HCT116 (cell line): ENCODE data around the gene LRRC14B. TPM values are rescaled to one million over a fixed set of nuclear protein-coding genes. Genes with fewer than 3 reads are reported as not detected.
"Not testable (repeated sequence)": the region's sequence is repeated elsewhere in the genome, so short reads cannot be mapped to it uniquely, and the experiment has no call there.

Experiments used
- ATAC-seq: fragments of 200-7000 bp; cut with Tn5 transposase; 2 replicates; pipeline ENCODE4 v1.9.1; 2020; ENCODE audit warnings: mild to moderate bottlenecking, moderate library complexity
- BruUV-seq: library from RNA; stranded (reverse); fragments of 400-500 nt; replicated peaks from 2 replicates; lab custom pipeline; 2021; lab: Mats Ljungman, UMichigan
- CTCF ChIA-PET: fragments of 300-600 bp; sonication (Branson Sonifier 250); formaldehyde crosslinking; loops from one replicate; lab custom pipeline; 2021; ENCODE audit warnings: antibody characterized with exemption; lab: Charles Lee
- POLR2A ChIA-PET: fragments of 300-600, 350-600 bp; sonication (Branson Sonifier 250); formaldehyde crosslinking; loops from one replicate; lab custom pipeline; 2021; ENCODE audit warnings: antibody characterized with exemption; lab: Charles Lee
- RAD21 ChIA-PET, 2 experiments: fragments of 300-600 bp; sonication (Branson Sonifier 250); formaldehyde crosslinking; loops; one replicate each; lab custom pipeline; 2023; ENCODE audit warnings: low total read pairs in 2 of 2; ENCODE audit not compliant: uncharacterized antibody in 2 of 2, unreplicated experiment in 2 of 2, low non-redundant PET in 1 of 2; lab: Charles Lee
- DNase-seq: peaks from one replicate; pipeline ENCODE4 v3.0.0-alpha.2; 2010; ENCODE audit warnings: low read depth, low spot score
- H2AFZ ChIP-seq: fragments of 200-600 bp; shearing (Covaris generic), sonication (generic); 2 replicates; pipeline ENCODE4 v1.6.1; 2017; ENCODE audit warnings: low read depth, mixed run types, mixed read lengths, antibody characterized with exemption, low read length; ENCODE audit not compliant: poor library complexity, severe bottlenecking
- H3K27ac ChIP-seq: 2 replicates; pipeline ENCODE4 v1.5.1; 2012; ENCODE audit warnings: low read depth, low read length
- H3K27me3 ChIP-seq: fragments of 200-600 bp; sonication (generic); 2 replicates; pipeline ENCODE4 v1.6.1; 2016; ENCODE audit warnings: mixed run types, low read length, mixed read lengths; ENCODE audit not compliant: insufficient read depth
- H3K36me3 ChIP-seq, 2 experiments: fragments of 200-500 bp in 1 of 2; fragments of 200-600 bp in 1 of 2; sonication (Bioruptor generic) in 1 of 2; sonication (generic) in 1 of 2; 2 replicates each; pipeline versions ENCODE4 v1.5.1 to v1.6.1; 2014 to 2016; ENCODE audit warnings: low read length in 2 of 2, inconsistent platforms in 1 of 2, mixed read lengths in 1 of 2, mixed run types in 1 of 2; ENCODE audit not compliant: insufficient read depth in 2 of 2, control insufficient read depth in 1 of 2
- H3K4me1 ChIP-seq, 2 experiments: fragments of 200-600 bp in 1 of 2; sonication (generic) in 1 of 2; 2 replicates each; pipeline versions ENCODE4 v1.5.1 to v1.6.1; 2012 to 2017; ENCODE audit warnings: low read length in 2 of 2, inconsistent platforms in 1 of 2, mild to moderate bottlenecking in 1 of 2, mixed read lengths in 1 of 2, mixed run types in 1 of 2, moderate library complexity in 1 of 2; ENCODE audit not compliant: insufficient read depth in 2 of 2, control insufficient read depth in 1 of 2
- H3K4me2 ChIP-seq: fragments of 200-600 bp; sonication (generic); 2 replicates; pipeline ENCODE4 v1.6.1; 2017; ENCODE audit warnings: mixed run types, low read length, mixed read lengths
- H3K4me3 ChIP-seq, 2 experiments: fragments of 200-600 bp in 1 of 2; sonication (generic) in 1 of 2; replicated peaks in 1 of 2; 2 replicates each; pipeline ENCODE4 v1.5.1; 2011 to 2016; ENCODE audit warnings: low read length in 2 of 2, control low read depth in 1 of 2, low read depth in 1 of 2, mild to moderate bottlenecking in 1 of 2, mixed read lengths in 1 of 2, mixed run types in 1 of 2
- H3K79me2 ChIP-seq: fragments of 200-600 bp; sonication (generic); 2 replicates; pipeline ENCODE4 v1.6.1; 2017; ENCODE audit warnings: mild to moderate bottlenecking, mixed run types, low read length, moderate library complexity, mixed read lengths; ENCODE audit not compliant: insufficient read depth
- H3K9ac ChIP-seq: fragments of 200-600 bp; sonication (generic); 2 replicates; pipeline ENCODE4 v1.6.1; 2016; ENCODE audit warnings: low read length, mixed read lengths
- H3K9me2 ChIP-seq: fragments of 200-600 bp; sonication (generic), shearing (Covaris generic); 2 replicates; pipeline ENCODE4 v1.6.1; 2017; ENCODE audit warnings: mixed run types, mild to moderate bottlenecking, moderate library complexity; ENCODE audit not compliant: insufficient read depth
- H3K9me3 ChIP-seq, 2 experiments: fragments of 200-500 bp in 1 of 2; fragments of 200-600 bp in 1 of 2; sonication (Bioruptor generic) in 1 of 2; sonication (generic) in 1 of 2; 2 replicates each; pipeline ENCODE4 v1.6.1; 2014 to 2017; ENCODE audit warnings: low read length in 2 of 2, mixed read lengths in 2 of 2, inconsistent platforms in 1 of 2, low read depth in 1 of 2, mild to moderate bottlenecking in 1 of 2, mixed run types in 1 of 2, moderate library complexity in 1 of 2; ENCODE audit not compliant: control insufficient read depth in 1 of 2, insufficient read depth in 1 of 2
- H4K20me1 ChIP-seq: fragments of 200-600 bp; sonication (generic), shearing (Covaris generic); 2 replicates; pipeline ENCODE4 v1.6.1; 2017; ENCODE audit warnings: mixed run types, mild to moderate bottlenecking, moderate library complexity; ENCODE audit not compliant: insufficient read depth
- ATF3 ChIP-seq: IDR thresholded peaks from 2 replicates; pipeline ENCODE4 v1.6.1; 2012
- CBX3 ChIP-seq: IDR thresholded peaks from 2 replicates; pipeline ENCODE4 v1.6.1; 2012; ENCODE audit warnings: low read depth
- EGR1 ChIP-seq: IDR thresholded peaks from 2 replicates; pipeline ENCODE4 v1.6.1; 2012; ENCODE audit warnings: low read depth
- ELF1 ChIP-seq: IDR thresholded peaks from 2 replicates; pipeline ENCODE4 v1.6.1; 2012; ENCODE audit warnings: low read depth, borderline replicate concordance
- EZH2phosphoT487 ChIP-seq: fragments of 200-600 bp; IDR thresholded peaks from 2 replicates; pipeline ENCODE4 v1.6.1; 2018; ENCODE audit warnings: antibody characterized with exemption, borderline replicate concordance
- FOSL1 ChIP-seq: IDR thresholded peaks from 2 replicates; pipeline ENCODE4 v1.6.1; 2012; ENCODE audit warnings: low read depth
- JUND ChIP-seq: IDR thresholded peaks from 2 replicates; pipeline ENCODE4 v1.6.1; 2012
- MAX ChIP-seq: IDR thresholded peaks from 2 replicates; pipeline ENCODE4 v1.6.1; 2012
- POLR2AphosphoS5 ChIP-seq: IDR thresholded peaks from 2 replicates; pipeline ENCODE4 v1.6.1; 2011; ENCODE audit warnings: mild to moderate bottlenecking, low read depth, low read length, moderate library complexity
- RAD21 ChIP-seq: IDR thresholded peaks from 2 replicates; pipeline ENCODE4 v1.6.1; 2012; ENCODE audit warnings: low read depth, mild to moderate bottlenecking
- REST ChIP-seq: IDR thresholded peaks from 2 replicates; pipeline ENCODE4 v1.6.1; 2012; ENCODE audit warnings: low read depth
- SIN3A ChIP-seq: IDR thresholded peaks from 2 replicates; pipeline ENCODE4 v1.6.1; 2012; ENCODE audit warnings: low read depth
- TCF7L2 ChIP-seq: IDR thresholded peaks from 2 replicates; pipeline ENCODE4 v1.7.0; 2011; ENCODE audit warnings: borderline replicate concordance, inconsistent platforms; ENCODE audit not compliant: insufficient read depth, insufficient read length; ENCODE audit errors: extremely low read depth
- ZBTB33 ChIP-seq: IDR thresholded peaks from 2 replicates; pipeline ENCODE4 v1.6.1; 2011; ENCODE audit warnings: mild to moderate bottlenecking, low read length, moderate library complexity; ENCODE audit not compliant: insufficient replicate concordance; ENCODE audit errors: extremely low read depth
- ZNF274 ChIP-seq: fragments of 200-500 bp; sonication (Bioruptor generic); IDR thresholded peaks from 2 replicates; pipeline ENCODE4 v1.6.1; 2014; ENCODE audit warnings: mild to moderate bottlenecking, low read depth, low read length, inconsistent platforms
- intact Hi-C: fragments of 100-400 bp; cut with micrococcal nuclease; formaldehyde crosslinking; loops from 2 replicates; pipeline ENCODE4 v1.10.0; 2022
- total RNA-seq: library from RNA; stranded (reverse); gene quantifications from one replicate; pipeline ENCODE4 v1.2.1, GENCODE V29; 2021; ENCODE audit not compliant: unreplicated experiment

Gene LRRC14B
- total RNA-seq, 1 experiment from 2014 or later, result not detected

GRCh38 chr5:225334-225733 lies 34.0 kb downstream of the LRRC14B start:
- Histone ChIP-seq H3K36me3 (peaks cover 33 to 37% of the 10 kb centered on the region in 2 experiments), H3K27ac (no peak overlapping the region), H2AFZ (no peak overlapping the region)
- TF ChIP-seq EZH2phosphoT487 (no peak), ZBTB33 (no peak), JUND (no peak), ATF3 (no peak), REST (no peak), MAX (no peak), ZNF274 (no peak), CBX3 (no peak), POLR2AphosphoS5 (no peak), TCF7L2 (no peak), ELF1 (no peak), SIN3A (no peak), FOSL1 (no peak), EGR1 (no peak), RAD21 (no peak)
- TF ChIP-seq, all 23 proteins: peak for 0
- Histone ChIP-seq H3K4me3 (no peak overlapping the region), H3K79me2 (peaks cover 46% of the 10 kb centered on the region), H3K4me1 (no peaks in the 10 kb centered on the region), H3K9ac (no peak overlapping the region), H3K27me3 (no peaks in the 10 kb centered on the region), H3K9me3 (no peaks in the 10 kb centered on the region), H3K4me2 (no peak overlapping the region), H3K9me2 (no peaks in the 10 kb centered on the region), H4K20me1 (no peaks in the 10 kb centered on the region; the same call in 1 of the 2 replicates)
- ChIA-PET CTCF (no interaction called here), POLR2A (no interaction called here), RAD21 (no interaction called here)
- intact Hi-C loops, result no loop called here
- ATAC-seq, result no peak
- no TSS peak for BruUV-seq
- no peak for DNase-seq

- BruUV-seq, H4K20me1 ChIP-seq, H3K27me3 ChIP-seq, H3K4me1 ChIP-seq, H3K27ac ChIP-seq, H3K4me3 ChIP-seq, H2AFZ ChIP-seq, H3K9ac ChIP-seq, intact Hi-C loops, CTCF ChIA-PET, H3K4me2 ChIP-seq, POLR2A ChIA-PET, H3K9me2 ChIP-seq, RAD21 ChIA-PET, ATAC-seq, DNase-seq, H3K9me3 ChIP-seq: not testable (repeated sequence)
- Histone ChIP-seq H3K79me2 (peaks cover 26% of the 10 kb centered on the region), H3K36me3 (peaks cover 33 to 41% of the 10 kb centered on the region in 2 experiments)
Observed at GRCh38 chr5:227375-227774, 36.1 kb downstream of the LRRC14B start.
